ENCODE results near the gene TXN. TPM values are rescaled to one million over a fixed set of nuclear protein-coding genes. Genes with fewer than 3 reads are reported as not detected.

Gene TXN
- total and polyA plus RNA-seq, 2 of the 8 experiments (the other 6 are each of a cell fraction or from before 2014, with no cell fraction given), result 297 to 419 TPM

DNA sequence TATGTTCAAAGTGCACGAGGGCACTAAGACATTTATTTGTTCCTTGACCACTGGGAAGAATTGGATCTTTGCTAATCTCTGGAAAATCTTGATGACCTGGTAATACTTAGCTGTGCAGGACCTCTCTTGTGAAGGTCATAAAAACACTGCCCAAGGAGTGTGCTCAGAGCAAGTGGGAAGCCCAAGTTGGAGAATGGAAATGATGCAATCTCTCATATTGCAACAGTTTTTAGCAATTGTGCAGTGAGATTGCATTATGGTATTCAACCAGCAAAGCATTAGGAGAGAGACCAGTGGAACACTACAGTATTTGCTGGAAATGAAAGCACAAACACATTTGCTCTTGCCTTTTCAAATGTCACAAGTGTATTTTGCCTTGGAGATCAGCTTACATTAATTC, 46.8 kb upstream of the TXN start:
- Histone ChIP-seq H3K4me1 (replicated peaks in 1 of 4; ENCODE audit: control insufficient read depth in 3 of 4, insufficient read depth in 4 of 4, low read length in 3 of 4) (peaks cover 0 to 9% (median 3%) of the 10 kb centered on the region in 4 experiments; a peak in 4 of 7 replicates), H3K27ac (ENCODE audit: low read depth, low read length) (no peak overlapping the region), H2BK20ac (ENCODE audit: low read length) (no peak overlapping the region), H2BK12ac (ENCODE audit: low read depth, low read length) (no peak overlapping the region), H3K27me3 (replicated peaks in 1 of 4; ENCODE audit: control insufficient read depth in 3 of 4, extremely low read depth in 1 of 4, insufficient read depth in 3 of 4, low read length in 3 of 4) (no peaks in the 10 kb centered on the region), H2AK5ac (ENCODE audit: low read depth, low read length) (no peak overlapping the region), H4K5ac (ENCODE audit: insufficient read length, low read depth, low read length) (no peak overlapping the region), H3K18ac (ENCODE audit: extremely low read depth, low read length) (no peak overlapping the region), H3K14ac (ENCODE audit: insufficient read length) (no peak overlapping the region), H3K79me2 (ENCODE audit: control insufficient read depth in 1 of 2, insufficient read depth in 2 of 2, low read length in 2 of 2) (no peaks in the 10 kb centered on the region), H3K23ac (ENCODE audit: insufficient read length) (no peak overlapping the region), H4K20me1 (replicated peaks in 1 of 2; ENCODE audit: control insufficient read depth in 1 of 2, insufficient read depth in 2 of 2, low read length in 2 of 2) (no peaks in the 10 kb centered on the region), H3K23me2 (ENCODE audit: low read depth, low read length) (no peaks in the 10 kb centered on the region), H2AFZ (ENCODE audit: low read length) (no peak overlapping the region), H3K79me1 (ENCODE audit: low read depth, low read length) (no peaks in the 10 kb centered on the region), H3K9me3 (ENCODE audit: insufficient read depth in 2 of 2, low read depth in 1 of 2, low read length in 1 of 2) (no peaks in the 10 kb centered on the region), H4K91ac (replicated peaks; ENCODE audit: insufficient read length, low read length) (no peak overlapping the region), H2BK15ac (ENCODE audit: low read length) (no peak overlapping the region), H3K4me2 (ENCODE audit: insufficient read depth in 1 of 2, low read depth in 2 of 2, low read length in 2 of 2) (no peak overlapping the region), H3K9ac (replicated peaks in 1 of 4; ENCODE audit: extremely low read depth in 1 of 4, low read depth in 3 of 4, low read length in 3 of 4) (no peak overlapping the region), H4K8ac (ENCODE audit: extremely low read depth, insufficient read depth, low read length) (no peak overlapping the region), H3K4ac (replicated peaks; ENCODE audit: insufficient read length, low read depth, low read length) (no peak overlapping the region), H2BK5ac (ENCODE audit: low read depth, low read length) (no peak overlapping the region), H2BK120ac (replicated peaks; ENCODE audit: low read depth, low read length) (no peak overlapping the region), H3K56ac (replicated peaks; ENCODE audit: insufficient read length, low read depth, low read length) (no peak overlapping the region), H3K36me3 (ENCODE audit: control insufficient read depth in 2 of 4, insufficient read depth in 4 of 4, low read length in 3 of 4) (no peaks in the 10 kb centered on the region), H3K4me3 (ENCODE audit: extremely low read depth in 1 of 4, insufficient read depth in 2 of 4, low read depth in 3 of 4, low read length in 4 of 4) (no peak overlapping the region)
- CTCF ChIA-PET (ENCODE audit: partially characterized antibody), result interaction anchor here (1.2 kb wide), 1 partner anchor 44 kb away, joined by 4 read pairs; no protein-coding TSS in a partner anchor
- POLR2A ChIA-PET (ENCODE audit: partially characterized antibody), result no interaction called here
- TF ChIP-seq RNF2 (IDR thresholded peaks at IDR 0.05; ENCODE audit: borderline replicate concordance, low read depth, low read length, missing control alignments, poor library complexity, severe bottlenecking) (no peak), TBP (IDR thresholded peaks at IDR 0.05; ENCODE audit: low read depth, low read length) (no peak)
- FAIRE-seq, result no peak
- no peak for DNase-seq (ENCODE audit: low read depth in 1 of 2, low spot score in 2 of 2)
- 94% methylated on average over 1 of the region's 1 CpG; no CpG with 5 or more reads in 1 of the 2 experiments for WGBS, 2 experiments (ENCODE audit: extremely low coverage in 1 of 2, insufficient coverage in 1 of 2, insufficient read length in 1 of 2, insufficient replicate concordance in 2 of 2, low coverage in 1 of 2, low lambda C conversion rate in 2 of 2, missing lambda C conversion rate in 1 of 2)

Measured in H1 (cell line).